HepG2 (cell line): Measurements from ENCODE around the gene RACGAP1. TPM values are rescaled to one million over a fixed set of nuclear protein-coding genes. Genes with fewer than 3 reads are reported as not detected.

Experiments used
- FOXO1 ChIP-seq: sonication (generic); formaldehyde crosslinking; IDR thresholded peaks from 2 replicates; pipeline ENCODE4 v1.4.0; 2020; ENCODE audit warnings: missing genetic modification reagents
- HOXA3 ChIP-seq: sonication (generic); formaldehyde crosslinking; IDR thresholded peaks from 2 replicates; pipeline ENCODE4 v1.5.0; 2020; ENCODE audit warnings: missing genetic modification reagents
- MIXL1 ChIP-seq: IDR thresholded peaks from 2 replicates; pipeline ENCODE4 v1.6.1; 2016
- RCOR2 ChIP-seq: IDR thresholded peaks from 2 replicates; pipeline ENCODE4 v1.6.1; 2016; ENCODE audit warnings: missing biosample characterization, missing genetic modification reagents
- SOX6 ChIP-seq, 2 experiments: fragments of 450-650 bp in 1 of 2; sonication (generic) in 1 of 2; formaldehyde crosslinking in 1 of 2; IDR thresholded peaks; 2 replicates each; pipeline versions ENCODE4 v1.4.0 to v1.6.1; 2017 to 2020; ENCODE audit warnings: antibody characterized with exemption in 1 of 2, mild to moderate bottlenecking in 1 of 2, missing genetic modification reagents in 1 of 2
- TOPORS ChIP-seq: sonication (generic); formaldehyde crosslinking; IDR thresholded peaks from 2 replicates; pipeline ENCODE4 v1.8.0; 2023; ENCODE audit warnings: mild to moderate bottlenecking, missing genetic modification reagents
- ZNF224 ChIP-seq: sonication (generic); formaldehyde crosslinking; IDR thresholded peaks from 2 replicates; pipeline ENCODE4 v1.5.0; 2020; ENCODE audit warnings: mild to moderate bottlenecking, missing genetic modification reagents
- ZNF556 ChIP-seq: sonication (generic); formaldehyde crosslinking; IDR thresholded peaks from 2 replicates; pipeline ENCODE4 v1.4.0; 2020; ENCODE audit warnings: mild to moderate bottlenecking, missing genetic modification reagents, borderline replicate concordance
- ZNF607 ChIP-seq: sonication (generic); formaldehyde crosslinking; IDR thresholded peaks from 2 replicates; pipeline ENCODE4 v1.5.1; 2020; ENCODE audit warnings: missing genetic modification reagents, mild to moderate bottlenecking, borderline replicate concordance
- ZNF792 ChIP-seq: IDR thresholded peaks from 2 replicates; pipeline ENCODE4 v1.6.1; 2016
- polyA plus RNA-seq, 8 experiments: library from polyadenylated mRNA; depleted of rRNA in 3 of 8; stranded (reverse) in 7 of 8; unstranded in 1 of 8; fragments of >200 nt; fragmentation: Illumina TruSeq in 4 of 8; extraction: Trizol in 4 of 8; gene quantifications; 2 replicates each; pipeline versions ENCODE4 v1.2.1 to v1.2.3, GENCODE V29; 2011 to 2016; ENCODE audit warnings: low read depth in 4 of 8, missing spikeins in 1 of 8, mixed read lengths in 1 of 8; ENCODE audit not compliant: insufficient read depth in 1 of 8
- total RNA-seq, 5 experiments: library from RNA; depleted of rRNA; stranded (reverse); fragments of >200 nt; fragmentation: Illumina TruSeq; extraction: Trizol; gene quantifications; 2 replicates each; pipeline ENCODE4 v1.2.3, GENCODE V29; 2016; ENCODE audit warnings: low read depth in 1 of 5
- TF ChIP-seq, protein P1 (sequence below): IDR thresholded peaks from 2 replicates; pipeline ENCODE4 v1.4.0; 2020; ENCODE audit warnings: mild to moderate bottlenecking, missing genetic modification reagents
- TF ChIP-seq, protein P2 (sequence below): sonication (generic); formaldehyde crosslinking; IDR thresholded peaks from 2 replicates; pipeline ENCODE4 v1.4.0; 2020; ENCODE audit warnings: missing genetic modification reagents
- TF ChIP-seq, protein P3 (sequence below): IDR thresholded peaks from 2 replicates; pipeline ENCODE4 v1.6.1; 2016; ENCODE audit warnings: low read depth, borderline replicate concordance
- TF ChIP-seq, protein P4 (sequence below): sonication (generic); formaldehyde crosslinking; IDR thresholded peaks from 2 replicates; pipeline ENCODE4 v1.5.0; 2020; ENCODE audit warnings: missing genetic modification reagents
- TF ChIP-seq, protein P5 (sequence below): sonication (generic); formaldehyde crosslinking; IDR thresholded peaks from 2 replicates; pipeline ENCODE4 v1.5.0; 2020; ENCODE audit warnings: mild to moderate bottlenecking, missing genetic modification reagents, moderate library complexity
- TF ChIP-seq, protein P6 (sequence below): sonication (generic); formaldehyde crosslinking; IDR thresholded peaks from 2 replicates; pipeline ENCODE4 v1.4.0; 2020; ENCODE audit warnings: missing genetic modification reagents, mild to moderate bottlenecking, borderline replicate concordance

RACGAP1 gene
- total and polyA plus RNA-seq, 2 of the 13 experiments (the other 11 are each of a cell fraction or from before 2014, with no cell fraction given): 16.7 to 57.9 TPM

DNA sequence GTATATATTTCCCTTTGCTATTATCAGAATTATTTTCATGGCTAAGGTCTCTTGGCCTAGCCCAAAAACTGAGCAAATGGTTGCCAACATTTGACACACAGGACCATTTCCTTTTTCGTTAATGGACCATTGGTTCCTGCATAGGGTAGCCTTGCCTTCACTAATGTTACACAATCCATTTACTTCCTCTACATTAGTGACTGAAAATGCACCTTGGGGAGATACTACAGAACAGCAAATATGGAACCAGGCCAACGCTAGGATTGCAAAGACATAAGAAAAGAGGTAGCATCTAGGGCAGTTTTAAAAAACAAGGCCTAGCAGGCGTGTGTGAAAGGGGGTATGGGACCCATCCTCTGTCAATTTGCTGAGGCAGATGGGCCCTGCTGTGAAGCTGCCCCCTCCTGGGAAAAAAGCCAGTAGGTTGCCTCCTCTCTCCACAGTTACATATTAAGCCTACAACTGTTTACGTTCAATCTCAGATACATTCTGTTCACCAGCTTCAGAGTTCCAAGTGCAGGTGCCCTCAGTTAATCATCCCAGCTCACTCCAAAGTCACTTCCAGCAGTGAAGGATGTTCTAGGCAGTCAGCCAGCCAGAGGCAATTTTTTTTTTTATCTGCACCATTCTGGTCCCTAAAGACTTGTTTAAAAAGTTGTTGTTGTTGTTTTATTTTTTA, 37.5 kb downstream of the RACGAP1 start (continued):
- TF ChIP-seq ZNF556 (CRISPR knock-in tag) (0 out of 2 replicates have a peak, but pooled peaks have one; percentile 24), ZNF224 (no peak), MIXL1 (0 out of 2 replicates have a peak, but pooled peaks have one; percentile 48), HOXA3 (CRISPR knock-in tag) (0 out of 2 replicates have a peak, but pooled peaks have one; percentile 30), RCOR2 (CRISPR knock-in tag) (0 out of 2 replicates have a peak, but pooled peaks have one; percentile 20), TOPORS (CRISPR knock-in tag) (0 out of 2 replicates have a peak, but pooled peaks have one; percentile 44), ZNF792 (CRISPR knock-in tag) (peak; percentile 46; the same call in 1 of the 2 replicates), FOXO1 (CRISPR knock-in tag) (peak; percentile 25; the same call in 1 of the 2 replicates), SOX6 (IDR thresholded peaks at IDR 0.05) (no peak), SOX6 (CRISPR knock-in tag; IDR thresholded peaks at IDR 0.05) (peak; percentile 29; the same call in 1 of the 2 replicates), ZNF607 (CRISPR knock-in tag) (peak; percentile 26; the same call in 1 of the 2 replicates)
- TF ChIP-seq, protein P1, sequence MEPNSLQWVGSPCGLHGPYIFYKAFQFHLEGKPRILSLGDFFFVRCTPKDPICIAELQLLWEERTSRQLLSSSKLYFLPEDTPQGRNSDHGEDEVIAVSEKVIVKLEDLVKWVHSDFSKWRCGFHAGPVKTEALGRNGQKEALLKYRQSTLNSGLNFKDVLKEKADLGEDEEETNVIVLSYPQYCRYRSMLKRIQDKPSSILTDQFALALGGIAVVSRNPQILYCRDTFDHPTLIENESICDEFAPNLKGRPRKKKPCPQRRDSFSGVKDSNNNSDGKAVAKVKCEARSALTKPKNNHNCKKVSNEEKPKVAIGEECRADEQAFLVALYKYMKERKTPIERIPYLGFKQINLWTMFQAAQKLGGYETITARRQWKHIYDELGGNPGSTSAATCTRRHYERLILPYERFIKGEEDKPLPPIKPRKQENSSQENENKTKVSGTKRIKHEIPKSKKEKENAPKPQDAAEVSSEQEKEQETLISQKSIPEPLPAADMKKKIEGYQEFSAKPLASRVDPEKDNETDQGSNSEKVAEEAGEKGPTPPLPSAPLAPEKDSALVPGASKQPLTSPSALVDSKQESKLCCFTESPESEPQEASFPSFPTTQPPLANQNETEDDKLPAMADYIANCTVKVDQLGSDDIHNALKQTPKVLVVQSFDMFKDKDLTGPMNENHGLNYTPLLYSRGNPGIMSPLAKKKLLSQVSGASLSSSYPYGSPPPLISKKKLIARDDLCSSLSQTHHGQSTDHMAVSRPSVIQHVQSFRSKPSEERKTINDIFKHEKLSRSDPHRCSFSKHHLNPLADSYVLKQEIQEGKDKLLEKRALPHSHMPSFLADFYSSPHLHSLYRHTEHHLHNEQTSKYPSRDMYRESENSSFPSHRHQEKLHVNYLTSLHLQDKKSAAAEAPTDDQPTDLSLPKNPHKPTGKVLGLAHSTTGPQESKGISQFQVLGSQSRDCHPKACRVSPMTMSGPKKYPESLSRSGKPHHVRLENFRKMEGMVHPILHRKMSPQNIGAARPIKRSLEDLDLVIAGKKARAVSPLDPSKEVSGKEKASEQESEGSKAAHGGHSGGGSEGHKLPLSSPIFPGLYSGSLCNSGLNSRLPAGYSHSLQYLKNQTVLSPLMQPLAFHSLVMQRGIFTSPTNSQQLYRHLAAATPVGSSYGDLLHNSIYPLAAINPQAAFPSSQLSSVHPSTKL (CRISPR knock-in tag): 0 out of 2 replicates have a peak, but pooled peaks have one; percentile 15
- TF ChIP-seq, protein P2, sequence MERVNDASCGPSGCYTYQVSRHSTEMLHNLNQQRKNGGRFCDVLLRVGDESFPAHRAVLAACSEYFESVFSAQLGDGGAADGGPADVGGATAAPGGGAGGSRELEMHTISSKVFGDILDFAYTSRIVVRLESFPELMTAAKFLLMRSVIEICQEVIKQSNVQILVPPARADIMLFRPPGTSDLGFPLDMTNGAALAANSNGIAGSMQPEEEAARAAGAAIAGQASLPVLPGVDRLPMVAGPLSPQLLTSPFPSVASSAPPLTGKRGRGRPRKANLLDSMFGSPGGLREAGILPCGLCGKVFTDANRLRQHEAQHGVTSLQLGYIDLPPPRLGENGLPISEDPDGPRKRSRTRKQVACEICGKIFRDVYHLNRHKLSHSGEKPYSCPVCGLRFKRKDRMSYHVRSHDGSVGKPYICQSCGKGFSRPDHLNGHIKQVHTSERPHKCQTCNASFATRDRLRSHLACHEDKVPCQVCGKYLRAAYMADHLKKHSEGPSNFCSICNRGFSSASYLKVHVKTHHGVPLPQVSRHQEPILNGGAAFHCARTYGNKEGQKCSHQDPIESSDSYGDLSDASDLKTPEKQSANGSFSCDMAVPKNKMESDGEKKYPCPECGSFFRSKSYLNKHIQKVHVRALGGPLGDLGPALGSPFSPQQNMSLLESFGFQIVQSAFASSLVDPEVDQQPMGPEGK: peak; percentile 57; the same call in 1 of the 2 replicates
- TF ChIP-seq, protein P3, sequence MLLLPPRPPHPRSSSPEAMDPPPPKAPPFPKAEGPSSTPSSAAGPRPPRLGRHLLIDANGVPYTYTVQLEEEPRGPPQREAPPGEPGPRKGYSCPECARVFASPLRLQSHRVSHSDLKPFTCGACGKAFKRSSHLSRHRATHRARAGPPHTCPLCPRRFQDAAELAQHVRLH (CRISPR knock-in tag): no peak
- TF ChIP-seq, protein P4, sequence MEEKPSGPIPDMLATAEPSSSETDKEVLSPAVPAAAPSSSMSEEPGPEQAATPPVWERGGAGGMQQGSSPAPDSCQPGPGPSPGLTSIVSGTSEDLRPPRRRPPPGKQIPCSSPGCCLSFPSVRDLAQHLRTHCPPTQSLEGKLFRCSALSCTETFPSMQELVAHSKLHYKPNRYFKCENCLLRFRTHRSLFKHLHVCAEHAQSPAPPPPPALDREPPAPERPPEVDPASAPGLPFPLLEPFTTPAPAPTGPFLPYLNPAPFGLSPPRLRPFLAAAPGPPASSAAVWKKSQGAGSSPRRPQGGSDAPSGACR: no peak
- TF ChIP-seq, protein P5, sequence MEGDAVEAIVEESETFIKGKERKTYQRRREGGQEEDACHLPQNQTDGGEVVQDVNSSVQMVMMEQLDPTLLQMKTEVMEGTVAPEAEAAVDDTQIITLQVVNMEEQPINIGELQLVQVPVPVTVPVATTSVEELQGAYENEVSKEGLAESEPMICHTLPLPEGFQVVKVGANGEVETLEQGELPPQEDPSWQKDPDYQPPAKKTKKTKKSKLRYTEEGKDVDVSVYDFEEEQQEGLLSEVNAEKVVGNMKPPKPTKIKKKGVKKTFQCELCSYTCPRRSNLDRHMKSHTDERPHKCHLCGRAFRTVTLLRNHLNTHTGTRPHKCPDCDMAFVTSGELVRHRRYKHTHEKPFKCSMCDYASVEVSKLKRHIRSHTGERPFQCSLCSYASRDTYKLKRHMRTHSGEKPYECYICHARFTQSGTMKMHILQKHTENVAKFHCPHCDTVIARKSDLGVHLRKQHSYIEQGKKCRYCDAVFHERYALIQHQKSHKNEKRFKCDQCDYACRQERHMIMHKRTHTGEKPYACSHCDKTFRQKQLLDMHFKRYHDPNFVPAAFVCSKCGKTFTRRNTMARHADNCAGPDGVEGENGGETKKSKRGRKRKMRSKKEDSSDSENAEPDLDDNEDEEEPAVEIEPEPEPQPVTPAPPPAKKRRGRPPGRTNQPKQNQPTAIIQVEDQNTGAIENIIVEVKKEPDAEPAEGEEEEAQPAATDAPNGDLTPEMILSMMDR (CRISPR knock-in tag): peak; percentile 61
- TF ChIP-seq, protein P6, sequence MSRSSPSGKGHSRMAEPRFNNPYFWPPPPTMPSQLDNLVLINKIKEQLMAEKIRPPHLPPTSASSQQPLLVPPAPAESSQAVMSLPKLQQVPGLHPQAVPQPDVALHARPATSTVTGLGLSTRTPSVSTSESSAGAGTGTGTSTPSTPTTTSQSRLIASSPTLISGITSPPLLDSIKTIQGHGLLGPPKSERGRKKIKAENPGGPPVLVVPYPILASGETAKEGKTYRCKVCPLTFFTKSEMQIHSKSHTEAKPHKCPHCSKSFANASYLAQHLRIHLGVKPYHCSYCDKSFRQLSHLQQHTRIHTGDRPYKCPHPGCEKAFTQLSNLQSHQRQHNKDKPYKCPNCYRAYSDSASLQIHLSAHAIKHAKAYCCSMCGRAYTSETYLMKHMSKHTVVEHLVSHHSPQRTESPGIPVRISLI (CRISPR knock-in tag): peak; percentile 62; the same call in 1 of the 2 replicates
